Pancreas (tissue), 10 donors: ENCODE results near the gene SNN. TPM values are rescaled to one million over a fixed set of nuclear protein-coding genes. Genes with fewer than 3 reads are reported as not detected.

Experiments used
- ATAC-seq, 4 donors: fragments of 200-7000 bp; cut with Tn5 transposase; one replicate each; pipeline versions ENCODE4 v1.8.0 to v1.9.1; 2020; ENCODE audit warnings: mild to moderate bottlenecking in 4 of 4, moderate library complexity in 4 of 4
- DNase-seq, 6 donors: peaks; one replicate each; pipeline ENCODE4 v3.0.0-alpha.2; 2020
- FAIRE-seq: peaks from 2 replicates; lab custom pipeline; 2012; peaks lifted over from hg19 to GRCh38; lab: Jason Lieb, UNC
- H3K27ac ChIP-seq, 4 donors: fragments of 200-600 bp; sonication (generic); 1 replicate in 3 of 4; 2 replicates in 1 of 4; pipeline versions ENCODE4 v1.5.0 to v1.8.0; 2020
- H3K27me3 ChIP-seq, 4 donors: fragments of 200-600 bp; one replicate each; pipeline ENCODE4 v1.8.0; 2021
- H3K36me3 ChIP-seq, 3 donors: fragments of 200-600 bp; sonication (generic) in 1 of 3; one replicate each; pipeline versions ENCODE4 v1.5.0 to v1.8.0; 2020 to 2021
- H3K4me1 ChIP-seq, 3 donors: fragments of 200-600 bp; one replicate each; pipeline ENCODE4 v1.8.0; 2021
- H3K4me3 ChIP-seq, 4 donors: fragments of 200-600 bp; sonication (generic) in 2 of 4; one replicate each; pipeline versions ENCODE4 v1.5.0 to v1.8.0; 2020 to 2021
- H3K9me3 ChIP-seq, 4 donors: fragments of 200-600 bp; one replicate each; pipeline ENCODE4 v1.8.0; 2021
- WGBS, 2 donors: extraction: QIAGEN DNeasy Blood & Tissue Kit; methylation state at CpG; one replicate each; pipeline ENCODE4 v1.1.7; 2013; 5-methylcytosine and 5-hydroxymethylcytosine counted together
- intact Hi-C, 3 donors: fragments of 100-400 bp; cut with DNase I; formaldehyde crosslinking; loops; one replicate each; pipeline versions ENCODE4 v1.11.1 to v1.14.2; 2022
- polyA plus RNA-seq, 2 donors: library from polyadenylated mRNA; stranded (reverse); fragments of 200-250 nt; gene quantifications; one replicate each; pipeline ENCODE4 v1.2.3, GENCODE V29; 2013
- total RNA-seq, 6 donors: library from RNA; stranded (reverse); fragmentation: NEBNext Ultra II Directional in 4 of 6; extraction: Animal tissue kit (Norgen Biotek cat#: 25700) in 4 of 6; gene quantifications; one replicate each; pipeline versions ENCODE4 v1.2.1 to v1.2.4, GENCODE V29; 2021 to 2023
- TF ChIP-seq, protein P1 (sequence below), 4 donors: fragments of 200-600 bp; sonication (generic) in 3 of 4; IDR thresholded peaks; one replicate each; pipeline versions ENCODE4 v1.5.0 to v1.8.0; 2021; ENCODE audit warnings: antibody characterized with exemption in 4 of 4
- donor health status: healthy with polysubstance abuse.
- donor health status: DM: no; HTN: no; CAD: no; lungs with moderate emphysema.
- donor health status: DM: no; HTN: no; CAD: no.
- donor health status: control.
- donor health status: control.
- donor health status: Bipolar disorder and iron deficiency.
- donor health status: DM: yes; HTN: yes; CAD: no.
- donor health status: DM: no; HTN: no; CAD: no.
- donor health status: DM: no; HTN: no; CAD: no.
- donor health status: DM: yes; HTN: yes; CAD: no.

The SNN gene
- total and polyA plus RNA-seq, 8 donors, result 3.9 to 10.6 (median 4.5) TPM

DNA sequence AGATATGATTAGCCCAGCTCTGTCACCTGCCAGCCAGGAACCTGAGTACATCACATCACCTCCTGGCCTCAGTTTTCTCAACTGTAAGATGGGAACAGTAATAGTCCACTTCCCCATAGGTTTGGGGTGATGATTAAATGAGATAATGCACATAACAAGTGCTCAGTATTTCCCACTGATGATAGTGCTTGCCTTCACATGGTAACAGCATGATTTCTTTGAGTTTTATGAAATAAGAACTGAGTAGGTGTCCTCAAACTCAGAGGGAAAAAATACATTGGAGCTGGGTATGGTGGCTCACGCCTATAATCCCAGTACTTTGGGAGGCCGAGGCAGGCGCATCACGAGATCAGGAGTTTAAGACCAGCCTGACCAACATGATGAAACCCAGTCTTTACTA lies 30.1 kb upstream of the SNN start:
- DNase-seq (no peak), FAIRE-seq (no peak)
- H3K27ac ChIP-seq, result no peak overlapping the region

DNA sequence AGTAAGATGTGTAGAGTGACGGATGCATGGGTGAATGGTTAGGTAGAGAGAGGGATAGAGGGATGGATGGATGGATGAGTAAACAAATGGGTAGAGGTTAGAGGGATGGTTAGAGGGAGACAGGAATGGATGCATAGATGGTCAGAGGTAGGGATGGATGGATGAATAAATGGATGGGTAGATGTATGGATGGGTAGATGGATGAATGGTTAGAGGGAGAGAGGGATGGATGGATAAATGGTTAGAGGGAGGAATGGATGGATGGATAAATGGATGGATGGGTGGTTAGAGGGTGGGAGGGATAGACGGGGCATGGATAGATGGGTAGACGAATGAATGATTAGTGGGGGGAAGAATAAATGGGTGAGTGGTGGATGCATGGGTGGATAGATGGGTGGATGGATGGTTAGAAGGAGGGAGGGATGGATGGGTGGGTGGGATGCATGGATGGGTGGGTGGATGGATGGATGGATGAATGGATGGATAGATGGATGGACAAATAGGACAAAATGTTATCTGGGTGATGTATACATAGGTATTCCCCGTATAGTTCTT lies 29.2 kb upstream of the SNN start:
- no peaks in the 10 kb centered on the region for H3K27me3 ChIP-seq
- no peaks in the 10 kb centered on the region for H3K9me3 ChIP-seq
- H3K4me3 ChIP-seq, result no peak overlapping the region
- FAIRE-seq (no peak), DNase-seq (no peak), ATAC-seq (no peak)
- WGBS, 2 donors, result 42 to 47% methylated on average over 4 of the region's 4 CpGs
- H3K4me1 ChIP-seq, result peaks cover 5 to 22% (median 17%) of the 10 kb centered on the region in 3 donors
- TF ChIP-seq, protein P1, sequence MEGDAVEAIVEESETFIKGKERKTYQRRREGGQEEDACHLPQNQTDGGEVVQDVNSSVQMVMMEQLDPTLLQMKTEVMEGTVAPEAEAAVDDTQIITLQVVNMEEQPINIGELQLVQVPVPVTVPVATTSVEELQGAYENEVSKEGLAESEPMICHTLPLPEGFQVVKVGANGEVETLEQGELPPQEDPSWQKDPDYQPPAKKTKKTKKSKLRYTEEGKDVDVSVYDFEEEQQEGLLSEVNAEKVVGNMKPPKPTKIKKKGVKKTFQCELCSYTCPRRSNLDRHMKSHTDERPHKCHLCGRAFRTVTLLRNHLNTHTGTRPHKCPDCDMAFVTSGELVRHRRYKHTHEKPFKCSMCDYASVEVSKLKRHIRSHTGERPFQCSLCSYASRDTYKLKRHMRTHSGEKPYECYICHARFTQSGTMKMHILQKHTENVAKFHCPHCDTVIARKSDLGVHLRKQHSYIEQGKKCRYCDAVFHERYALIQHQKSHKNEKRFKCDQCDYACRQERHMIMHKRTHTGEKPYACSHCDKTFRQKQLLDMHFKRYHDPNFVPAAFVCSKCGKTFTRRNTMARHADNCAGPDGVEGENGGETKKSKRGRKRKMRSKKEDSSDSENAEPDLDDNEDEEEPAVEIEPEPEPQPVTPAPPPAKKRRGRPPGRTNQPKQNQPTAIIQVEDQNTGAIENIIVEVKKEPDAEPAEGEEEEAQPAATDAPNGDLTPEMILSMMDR (IDR thresholded peaks at IDR 0.05), result no peak
- no peak overlapping the region for H3K27ac ChIP-seq
- intact Hi-C loops, result no loop called here
- H3K36me3 ChIP-seq, result no peaks in the 10 kb centered on the region

More for the DNA sequence above, 30.1 kb upstream of the SNN start:
- Histone ChIP-seq H3K9me3 (no peaks in the 10 kb centered on the region), H3K4me3 (no peak overlapping the region), H3K4me1 (peaks cover 5 to 22% (median 17%) of the 10 kb centered on the region in 3 donors), H3K27me3 (no peaks in the 10 kb centered on the region), H3K36me3 (no peaks in the 10 kb centered on the region)
- TF ChIP-seq, protein P1 (IDR thresholded peaks at IDR 0.05), result no peak
- no peak for ATAC-seq
- 72 to 98% methylated on average over 4 of the region's 4 CpGs for WGBS, 2 donors
- intact Hi-C loops, result no loop called here

DNA sequence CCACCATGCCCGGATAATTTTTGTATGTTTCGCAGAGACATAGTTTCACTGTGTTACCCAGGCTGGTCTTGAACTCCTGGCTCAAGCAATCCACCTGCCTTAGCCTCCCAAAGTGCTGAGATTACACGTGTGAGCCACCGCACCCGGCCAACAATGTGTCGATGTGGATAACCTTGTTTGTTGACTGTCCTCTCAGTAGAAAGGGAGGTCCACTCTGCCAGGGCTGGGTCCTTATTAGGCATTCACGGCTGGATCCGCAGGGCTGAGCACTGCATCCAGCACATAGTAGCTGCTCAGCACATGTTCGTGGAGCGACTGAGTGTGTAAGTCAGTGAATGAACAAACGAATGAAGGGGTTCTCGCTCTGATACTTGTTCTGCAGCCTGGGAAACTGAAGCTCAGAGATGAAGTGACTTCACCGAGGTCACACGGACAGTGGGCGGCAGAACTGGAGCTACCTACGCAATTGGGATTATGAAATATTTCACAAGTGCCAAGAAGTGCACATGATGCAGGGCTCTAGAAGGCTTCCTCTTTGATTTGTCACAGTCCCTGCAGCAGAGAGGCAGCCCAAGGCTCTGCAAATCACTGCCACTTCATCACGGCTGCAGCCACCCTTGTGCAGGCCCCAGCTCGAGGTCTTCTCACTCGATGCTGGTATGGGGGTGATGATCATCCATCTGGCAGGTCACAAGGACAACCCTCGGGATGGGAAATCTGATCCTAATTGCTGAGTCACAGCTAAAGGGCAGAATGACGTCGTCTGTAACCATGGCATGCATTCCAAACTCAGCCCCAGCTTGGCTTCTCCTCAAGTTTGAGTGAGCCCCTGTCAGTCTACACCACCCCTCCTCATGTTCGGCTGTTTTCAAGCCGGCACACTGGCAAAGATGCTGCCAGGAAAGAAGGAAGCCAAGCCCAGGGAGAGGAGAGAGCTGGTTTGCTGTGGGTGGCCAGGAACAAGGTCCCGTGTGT lies 28.0 kb upstream of the SNN start:
- H3K9me3 ChIP-seq, result no peaks in the 10 kb centered on the region
- peak; percentile 72 to 93 (median 82) for ATAC-seq
- 19 to 31% methylated on average over 25 of the region's 25 CpGs for WGBS, 2 donors
- intact Hi-C loops, result loop anchor here in 1 of 3 donors (5.0 to 10.0 kb wide), 2 partner anchors 108 to 245 kb away; no protein-coding TSS in a partner anchor
- no peak overlapping the region for H3K4me3 ChIP-seq
- TF ChIP-seq, protein P1 (IDR thresholded peaks at IDR 0.05), result no peak
- no peaks in the 10 kb centered on the region for H3K27me3 ChIP-seq
- H3K36me3 ChIP-seq, result no peaks in the 10 kb centered on the region
- FAIRE-seq, result no peak
- H3K27ac ChIP-seq, result peak overlapping the region; percentile 54 to 92 (median 72)
- peak; percentile 60 to 86 (median 71) for DNase-seq
- H3K4me1 ChIP-seq, result peaks cover 5 to 22% (median 17%) of the 10 kb centered on the region in 3 donors

DNA sequence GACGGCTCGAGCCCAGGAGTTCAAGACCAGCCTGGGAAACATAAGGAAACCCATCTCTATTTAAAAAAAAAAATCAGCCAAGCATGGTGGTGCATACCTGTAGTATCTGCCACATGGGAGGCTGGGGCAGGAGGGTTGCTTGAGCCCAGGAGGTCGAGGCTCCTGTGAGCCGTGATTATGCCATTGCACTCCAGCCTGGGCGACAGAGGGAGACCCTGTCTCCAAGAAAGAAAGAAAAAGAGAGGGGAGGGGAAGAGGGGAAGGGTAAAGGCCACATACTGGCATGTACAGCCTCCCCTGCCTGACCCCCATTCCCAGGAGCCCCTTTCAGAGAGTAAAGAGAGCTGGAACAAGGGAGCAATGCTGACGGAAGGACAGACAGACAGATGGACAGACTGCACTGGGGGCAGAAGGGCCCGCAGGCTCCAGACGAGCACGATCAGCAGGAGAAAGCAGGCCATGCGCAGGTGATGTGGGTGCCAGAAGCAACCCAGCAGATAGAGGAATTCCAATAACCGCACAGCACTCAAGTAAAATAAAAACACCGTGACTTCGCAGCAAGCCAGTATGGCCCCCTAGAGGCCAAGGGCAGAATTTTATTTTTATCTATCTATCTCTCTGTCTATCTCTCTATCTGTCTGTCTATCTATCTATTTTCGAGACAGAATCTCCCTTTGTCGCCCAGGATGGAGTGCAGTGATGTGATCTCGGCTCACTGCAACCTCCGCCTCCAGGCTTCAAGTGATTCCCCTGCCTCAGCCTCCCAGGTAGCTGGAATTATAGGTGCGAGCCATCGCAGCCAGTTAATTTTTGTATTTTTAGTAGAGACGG lies 27.1 kb upstream of the SNN start:
- Histone ChIP-seq H3K27ac (peak overlapping the region; percentile 54 to 92 (median 72)), H3K9me3 (no peaks in the 10 kb centered on the region), H3K36me3 (no peaks in the 10 kb centered on the region), H3K4me3 (no peak overlapping the region), H3K27me3 (no peaks in the 10 kb centered on the region), H3K4me1 (peaks cover 5 to 22% (median 17%) of the 10 kb centered on the region in 3 donors)
- no peak for DNase-seq
- TF ChIP-seq, protein P1 (IDR thresholded peaks at IDR 0.05), result peak; percentile 60 to 84 (median 70)
- ATAC-seq, result peak; percentile 29 to 74 (median 63)
- intact Hi-C loops, result loop anchor here in 1 of 3 donors (5.0 to 10.0 kb wide), 2 partner anchors 109 to 246 kb away; no protein-coding TSS in a partner anchor
- 37 to 43% methylated on average over 20 of the region's 20 CpGs for WGBS, 2 donors
- FAIRE-seq, result no peak
